Esophagus (tissue), 2 donors: ENCODE results near the gene IFITM1. TPM values are rescaled to one million over a fixed set of nuclear protein-coding genes. Genes with fewer than 3 reads are reported as not detected.
"Not testable (repeated sequence)": the region's sequence is repeated elsewhere in the genome, so short reads cannot be mapped to it uniquely, and the experiment has no call there.

Experiments used
- H3K27ac ChIP-seq, 2 donors: one replicate each; pipeline ENCODE4 v1.5.1; 2013; ENCODE audit warnings: low read depth in 2 of 2, mild to moderate bottlenecking in 2 of 2, inconsistent platforms in 1 of 2, low read length in 1 of 2, moderate library complexity in 1 of 2
- H3K27me3 ChIP-seq, 2 donors: one replicate each; pipeline ENCODE4 v1.6.1; 2013; ENCODE audit warnings: low read length in 2 of 2, control low read depth in 1 of 2, mild to moderate bottlenecking in 1 of 2; ENCODE audit not compliant: insufficient read depth in 2 of 2, control insufficient read depth in 1 of 2
- H3K36me3 ChIP-seq, 2 donors: one replicate each; pipeline ENCODE4 v1.6.1; 2013; ENCODE audit warnings: low read length in 1 of 2; ENCODE audit not compliant: control insufficient read depth in 2 of 2, insufficient read depth in 2 of 2
- H3K4me1 ChIP-seq, 2 donors: one replicate each; pipeline ENCODE4 v1.6.1; 2013; ENCODE audit warnings: low read length in 1 of 2; ENCODE audit not compliant: control insufficient read depth in 2 of 2, insufficient read depth in 2 of 2
- H3K4me3 ChIP-seq, 2 donors: one replicate each; pipeline ENCODE4 v1.5.1; 2013; ENCODE audit warnings: low read length in 2 of 2, mild to moderate bottlenecking in 2 of 2, low read depth in 1 of 2, moderate library complexity in 1 of 2
- H3K9me3 ChIP-seq, 2 donors: one replicate each; pipeline ENCODE4 v1.6.1; 2013; ENCODE audit warnings: mild to moderate bottlenecking in 2 of 2, low read depth in 1 of 2, low read length in 1 of 2, moderate library complexity in 1 of 2; ENCODE audit not compliant: control insufficient read depth in 2 of 2, insufficient read depth in 1 of 2
- WGBS, 2 donors: extraction: QIAGEN DNeasy Blood & Tissue Kit; methylation state at CpG; one replicate each; pipeline ENCODE4 v1.1.7; 2013; 5-methylcytosine and 5-hydroxymethylcytosine counted together
- polyA plus RNA-seq, 2 donors: library from polyadenylated mRNA; stranded (reverse); fragments of 200-250 nt; gene quantifications; one replicate each; pipeline ENCODE4 v1.2.3, GENCODE V29; 2013
- donor health status: healthy with polysubstance abuse.
- donor health status: Bipolar disorder and iron deficiency.

Gene IFITM1
- polyA plus RNA-seq, 2 donors: 48.2 to 112 TPM

DNA sequence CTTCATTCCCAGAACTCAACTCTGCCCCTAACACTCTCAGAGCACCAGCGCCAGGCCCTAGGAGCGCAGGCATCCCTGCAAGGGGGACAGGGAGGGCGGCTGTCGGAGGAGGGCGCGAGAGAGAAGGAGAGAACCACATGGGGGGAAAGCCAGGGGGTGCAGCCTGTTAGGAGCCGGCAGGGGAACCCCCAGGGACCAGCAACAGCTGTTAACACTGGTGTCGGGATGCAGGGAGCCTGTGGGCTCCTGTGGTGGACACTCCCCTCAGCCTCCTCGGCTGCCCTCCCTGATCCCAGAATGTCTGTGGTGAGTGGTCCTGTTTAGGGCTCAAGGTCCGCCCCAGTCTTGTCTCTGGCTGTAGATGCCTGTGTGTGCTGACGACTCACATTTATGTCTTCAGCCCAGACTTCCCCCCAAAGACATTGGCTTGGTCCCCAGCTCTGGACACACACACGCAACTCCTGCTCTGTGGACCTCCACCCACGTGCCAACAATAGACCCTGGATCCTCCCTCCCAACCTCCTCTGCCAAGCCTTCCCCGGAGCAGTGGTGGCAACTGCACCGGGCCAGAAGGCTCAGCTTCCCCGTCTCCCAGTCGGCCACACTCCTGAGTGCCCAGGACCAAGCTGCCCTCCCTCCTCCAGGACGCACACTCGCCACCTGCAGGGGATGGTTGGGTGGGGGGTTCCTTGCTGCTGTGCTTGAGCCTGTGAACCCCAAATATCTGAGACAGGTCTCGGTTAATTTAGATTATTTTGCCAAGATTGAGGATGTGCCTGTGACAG, 13.7 kb upstream of the IFITM1 start:
- Histone ChIP-seq H3K27ac (no peak overlapping the region), H3K27me3 (no peaks in the 10 kb centered on the region), H3K36me3 (no peaks in the 10 kb centered on the region), H3K4me3 (no peak overlapping the region), H3K4me1 (peaks cover 2 to 5% of the 10 kb centered on the region in 2 donors), H3K9me3 (no peaks in the 10 kb centered on the region)
- WGBS, 2 donors: 21 to 27% methylated on average over 17 to 20 of the region's 20 CpGs

DNA sequence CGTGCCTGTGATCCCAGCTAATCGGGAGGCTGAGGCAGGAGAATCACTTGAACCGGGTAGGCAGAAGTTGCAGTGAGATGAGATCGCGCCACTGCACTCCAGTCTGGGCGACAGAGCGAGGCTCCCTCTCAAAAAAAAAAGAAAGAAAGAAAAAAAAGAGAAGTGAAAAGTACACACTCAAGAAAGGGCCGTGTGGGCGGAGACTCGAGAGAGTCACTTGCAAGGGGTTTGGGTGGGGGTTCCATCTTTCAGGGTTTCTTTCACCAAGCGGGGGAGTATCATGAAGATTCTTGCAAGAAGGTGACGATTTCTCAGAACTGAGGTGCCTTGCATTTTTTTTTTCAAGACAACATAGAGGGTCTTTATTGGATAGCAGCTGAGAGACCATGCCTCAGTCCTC, 10.5 kb upstream of the IFITM1 start:
- no peak overlapping the region for H3K4me3 ChIP-seq
- 80 to 84% methylated on average over 12 of the region's 12 CpGs for WGBS, 2 donors
- H3K27me3 ChIP-seq: no peaks in the 10 kb centered on the region
- no peaks in the 10 kb centered on the region for H3K36me3 ChIP-seq
- H3K4me1 ChIP-seq: peaks cover 0 to 2% of the 10 kb centered on the region in 2 donors
- H3K27ac ChIP-seq: no peak overlapping the region
- H3K9me3 ChIP-seq: no peaks in the 10 kb centered on the region

DNA sequence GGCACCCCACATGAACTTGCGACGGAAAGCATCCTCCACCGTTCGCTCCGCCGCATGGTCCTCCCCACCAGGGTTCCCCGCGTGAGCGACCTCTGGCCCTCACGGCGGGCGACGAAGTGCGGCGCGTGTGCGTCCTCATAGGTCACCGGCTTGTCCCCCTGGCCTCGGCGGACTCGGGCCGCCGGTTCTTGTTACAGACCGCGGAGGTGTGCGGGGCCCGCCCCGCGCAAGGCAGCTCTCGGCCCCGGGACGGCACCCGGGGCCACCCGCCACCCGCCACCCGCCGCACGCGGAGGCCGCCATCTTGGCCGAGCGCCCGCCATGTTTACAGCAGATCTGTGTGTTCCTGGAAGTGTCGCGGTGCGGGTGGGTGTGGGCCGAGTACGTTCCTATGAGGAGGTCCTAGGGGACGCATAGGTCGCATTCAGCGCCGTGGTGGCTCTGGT, 9.8 kb upstream of the IFITM1 start:
- WGBS, 2 donors: 85% methylated on average over 51 to 52 of the region's 52 CpGs
- H3K4me1 ChIP-seq: peaks cover 0 to 6% of the 10 kb centered on the region in 2 donors
- H3K36me3 ChIP-seq: no peaks in the 10 kb centered on the region
- no peak overlapping the region for H3K4me3 ChIP-seq
- no peak overlapping the region for H3K27ac ChIP-seq
- H3K9me3 ChIP-seq: no peaks in the 10 kb centered on the region
- no peaks in the 10 kb centered on the region for H3K27me3 ChIP-seq

DNA sequence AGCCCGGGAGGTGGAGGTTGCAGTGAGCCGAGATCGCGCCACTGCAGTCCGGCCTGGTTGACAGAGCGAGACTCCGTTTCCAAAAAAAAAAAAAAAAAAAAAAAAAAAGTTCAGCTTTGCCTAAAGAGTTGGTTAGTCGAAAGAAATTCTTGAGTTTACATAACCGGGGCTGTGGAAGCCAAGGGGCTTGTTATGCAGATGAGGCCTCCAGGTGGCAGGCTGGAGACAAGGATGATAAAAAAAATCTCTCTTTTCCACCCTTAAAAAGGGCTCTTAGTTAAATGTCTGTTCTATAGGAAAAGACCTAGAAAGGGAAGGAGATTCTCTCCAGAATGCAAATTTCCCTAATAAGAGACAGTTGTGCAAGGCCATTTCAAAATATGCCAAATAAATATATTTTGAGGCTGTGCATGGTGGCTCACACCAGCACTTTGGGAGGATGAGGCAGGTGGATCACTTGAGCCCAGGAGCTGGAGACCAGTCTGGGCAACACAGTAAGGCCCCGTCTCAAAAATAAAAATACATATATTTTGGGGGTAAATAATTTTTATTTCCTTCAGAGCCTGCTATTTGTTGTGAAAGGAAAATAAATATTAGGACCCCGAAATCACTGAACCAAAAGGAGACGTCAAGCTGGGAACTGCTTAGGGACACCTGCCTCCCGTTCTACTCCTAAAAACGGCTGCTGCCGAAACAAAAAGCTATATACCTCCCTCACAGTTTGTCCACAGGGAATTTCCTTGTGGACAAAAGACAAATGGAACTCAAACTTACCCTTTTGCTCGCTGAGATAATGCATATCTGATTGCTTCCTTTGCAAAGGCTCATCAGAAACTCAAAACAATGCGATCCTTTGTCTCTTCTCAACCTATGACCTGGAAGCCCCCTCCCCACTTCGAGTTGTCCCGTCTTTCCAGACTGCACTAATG, 8.7 kb upstream of the IFITM1 start:
- 34 to 35% methylated on average over 19 of the region's 19 CpGs for WGBS, 2 donors
- Histone ChIP-seq H3K27ac (no peak overlapping the region), H3K36me3 (no peaks in the 10 kb centered on the region), H3K27me3 (no peaks in the 10 kb centered on the region), H3K4me1 (peaks cover 0 to 6% of the 10 kb centered on the region in 2 donors), H3K4me3 (no peak overlapping the region), H3K9me3 (no peaks in the 10 kb centered on the region)

DNA sequence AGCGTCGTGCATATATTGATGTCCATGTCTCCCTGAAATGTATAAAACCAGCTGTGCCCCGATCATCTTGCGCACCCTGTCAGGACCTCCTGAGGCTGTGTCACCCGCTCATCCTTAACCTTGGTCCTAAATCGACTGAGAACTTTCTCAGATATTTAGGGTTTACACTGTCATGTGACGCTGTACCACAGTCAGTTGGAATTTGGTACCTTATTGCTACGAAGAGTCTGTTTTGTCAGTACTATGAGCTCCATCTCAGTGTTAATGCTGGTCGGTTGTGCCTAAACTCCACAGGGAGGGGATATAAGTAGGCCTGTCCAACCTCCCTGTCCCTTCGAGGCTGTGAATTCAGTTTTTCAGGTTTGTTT, 8.0 kb upstream of the IFITM1 start:
- no peaks in the 10 kb centered on the region for H3K36me3 ChIP-seq
- no peaks in the 10 kb centered on the region for H3K9me3 ChIP-seq
- no peaks in the 10 kb centered on the region for H3K27me3 ChIP-seq
- H3K27ac ChIP-seq: no peak overlapping the region
- H3K4me3 ChIP-seq: no peak overlapping the region
- H3K4me1 ChIP-seq: peaks cover 0 to 6% of the 10 kb centered on the region in 2 donors
- WGBS, 2 donors: 90 to 92% methylated on average over 10 of the region's 10 CpGs

DNA sequence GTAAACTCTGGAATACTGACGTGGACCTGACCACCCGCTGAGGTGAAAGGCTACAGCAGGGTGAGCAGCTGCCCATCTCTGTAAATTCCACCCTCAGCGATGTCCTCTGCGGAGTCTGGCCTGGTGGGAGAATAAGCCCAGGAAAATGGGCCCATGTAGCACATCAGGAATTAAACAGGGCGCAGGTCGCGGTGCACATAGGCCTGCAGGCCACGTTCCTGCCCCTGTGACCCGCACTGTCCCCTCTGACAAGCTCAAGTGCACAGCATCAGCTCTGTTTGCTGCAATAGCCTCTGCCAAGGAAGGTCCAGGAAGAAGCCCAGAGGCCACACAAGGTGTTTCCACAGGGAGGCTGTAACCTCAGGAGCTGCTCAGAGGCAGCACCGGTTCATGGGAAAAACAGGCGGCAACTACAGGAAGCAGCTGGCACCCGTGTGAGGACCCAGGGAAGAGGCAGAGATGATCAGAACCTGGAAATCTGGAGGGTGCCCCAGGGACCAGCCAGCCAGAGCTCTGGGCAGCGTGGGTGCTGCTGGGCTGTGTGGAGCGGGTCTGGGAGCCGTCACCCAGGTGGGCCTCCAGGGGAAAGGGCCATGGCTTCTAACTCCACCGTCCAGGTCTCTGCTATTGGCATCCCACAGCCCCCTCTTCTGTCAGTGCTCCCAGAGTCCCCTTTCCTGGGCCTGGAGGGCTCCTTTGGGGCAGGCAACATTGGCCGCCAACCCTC, 7.0 kb upstream of the IFITM1 start:
- H3K36me3 ChIP-seq: no peaks in the 10 kb centered on the region
- H3K9me3 ChIP-seq: no peaks in the 10 kb centered on the region
- H3K4me1 ChIP-seq: peaks cover 0 to 6% of the 10 kb centered on the region in 2 donors
- H3K27me3 ChIP-seq: no peaks in the 10 kb centered on the region
- peak overlapping the region in 1 of 2 donors; percentile 88 for H3K27ac ChIP-seq
- 91 to 92% methylated on average over 17 of the region's 17 CpGs for WGBS, 2 donors
- no peak overlapping the region for H3K4me3 ChIP-seq

DNA sequence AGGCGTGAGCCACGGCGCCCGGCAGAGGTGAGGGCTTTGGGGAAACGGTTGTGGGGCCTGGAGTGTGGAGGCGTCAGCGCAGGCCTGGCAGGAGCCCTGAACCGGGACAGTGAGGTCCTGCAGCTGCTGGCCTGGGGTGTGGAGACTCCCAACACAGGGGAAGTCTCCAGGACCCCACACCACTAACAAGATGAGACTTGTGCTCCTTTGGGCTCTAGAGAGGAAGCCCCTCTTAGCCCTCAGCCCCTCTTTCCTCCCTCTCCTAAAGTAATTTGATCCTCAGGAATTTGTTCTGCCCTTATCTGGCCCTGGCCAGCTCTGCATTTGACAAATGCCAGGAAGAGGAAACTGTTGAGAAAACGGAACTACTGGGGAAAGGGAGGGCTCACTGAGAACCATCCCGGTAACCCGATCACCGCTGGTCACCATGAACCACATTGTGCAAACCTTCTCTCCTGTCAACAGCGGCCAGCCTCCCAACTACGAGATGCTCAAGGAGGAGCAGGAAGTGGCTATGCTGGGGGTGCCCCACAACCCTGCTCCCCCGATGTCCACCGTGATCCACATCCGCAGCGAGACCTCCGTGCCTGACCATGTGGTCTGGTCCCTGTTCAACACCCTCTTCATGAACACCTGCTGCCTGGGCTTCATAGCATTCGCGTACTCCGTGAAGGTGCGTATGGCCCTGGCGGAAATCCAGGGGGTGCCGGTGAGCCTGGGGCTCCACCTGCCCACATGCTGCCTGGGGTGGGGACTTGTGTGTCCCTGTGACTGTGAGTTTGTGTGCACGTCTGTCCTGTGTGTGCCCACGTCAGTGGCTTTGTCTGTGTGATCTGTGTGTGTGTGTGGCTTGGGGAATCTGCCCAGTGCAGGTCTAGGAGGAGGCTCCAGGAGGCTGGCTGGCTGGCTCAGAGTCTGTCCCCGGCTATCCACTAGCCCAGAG, 5.8 kb upstream of the IFITM1 start, which contains the start of gene IFITM2:
Gene IFITM2 (plus strand): TSS at position 51 of the 943 bp plus-strand sequence. CDS start 377 bp downstream, at position 428.
- not testable (repeated sequence) for H3K27me3 ChIP-seq, H3K36me3 ChIP-seq, H3K4me1 ChIP-seq, H3K9me3 ChIP-seq
- Histone ChIP-seq H3K4me3 (peak within 1 kb of the TSS; percentile 39 to 48), H3K27ac (peak within 1 kb of the TSS; percentile 80 to 93)
- 24 to 33% methylated on average over 24 to 28 of the region's 28 CpGs for WGBS, 2 donors

DNA sequence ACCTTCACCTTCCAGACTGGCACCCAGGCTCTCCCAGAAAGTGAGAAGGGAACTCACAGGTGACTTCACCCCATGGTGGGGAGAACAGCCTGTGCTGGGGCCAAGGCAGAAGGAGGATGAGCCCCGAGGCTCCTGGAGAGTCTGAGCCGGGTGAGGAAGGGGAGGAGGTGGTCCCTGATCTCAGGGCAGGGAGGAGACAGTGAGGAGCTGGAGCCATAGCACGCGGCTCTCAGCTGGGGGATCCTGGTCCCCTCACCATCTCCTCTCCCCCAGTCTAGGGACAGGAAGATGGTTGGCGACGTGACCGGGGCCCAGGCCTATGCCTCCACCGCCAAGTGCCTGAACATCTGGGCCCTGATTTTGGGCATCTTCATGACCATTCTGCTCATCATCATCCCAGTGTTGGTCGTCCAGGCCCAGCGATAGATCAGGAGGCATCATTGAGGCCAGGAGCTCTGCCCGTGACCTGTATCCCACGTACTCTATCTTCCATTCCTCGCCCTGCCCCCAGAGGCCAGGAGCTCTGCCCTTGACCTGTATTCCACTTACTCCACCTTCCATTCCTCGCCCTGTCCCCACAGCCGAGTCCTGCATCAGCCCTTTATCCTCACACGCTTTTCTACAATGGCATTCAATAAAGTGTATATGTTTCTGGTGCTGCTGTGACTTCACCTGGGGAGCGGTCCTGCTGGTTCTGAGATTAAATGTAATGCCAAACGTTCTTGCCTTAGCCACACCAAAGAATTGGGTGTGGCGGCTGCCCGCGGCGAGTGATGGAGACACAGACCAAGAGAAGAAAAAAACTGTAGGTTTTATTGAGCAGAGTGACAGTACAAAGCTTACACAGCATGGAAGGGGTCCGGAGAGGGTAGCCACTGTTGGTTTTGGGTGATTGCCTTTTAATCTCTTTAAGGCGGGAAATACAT, 4.8 kb upstream of the IFITM1 start:
- WGBS, 2 donors: 35 to 38% methylated on average over 21 to 24 of the region's 24 CpGs
- Histone ChIP-seq H3K27ac (peak overlapping the region; percentile 79 to 93), H3K4me3 (peak overlapping the region; percentile 25 to 32)
- H3K27me3 ChIP-seq, H3K36me3 ChIP-seq, H3K4me1 ChIP-seq, H3K9me3 ChIP-seq: not testable (repeated sequence)
